GM18498 (cell line): ENCODE data around the gene CDH8.

Experiments
- ATAC-seq: cut with Tn5 transposase; IDR thresholded peaks from one replicate; pipeline ENCODE4 v1.9.1; 2021; ENCODE audit warnings: mild to moderate bottlenecking, moderate library complexity; ENCODE audit not compliant: unreplicated experiment

CDH8 gene

DNA sequence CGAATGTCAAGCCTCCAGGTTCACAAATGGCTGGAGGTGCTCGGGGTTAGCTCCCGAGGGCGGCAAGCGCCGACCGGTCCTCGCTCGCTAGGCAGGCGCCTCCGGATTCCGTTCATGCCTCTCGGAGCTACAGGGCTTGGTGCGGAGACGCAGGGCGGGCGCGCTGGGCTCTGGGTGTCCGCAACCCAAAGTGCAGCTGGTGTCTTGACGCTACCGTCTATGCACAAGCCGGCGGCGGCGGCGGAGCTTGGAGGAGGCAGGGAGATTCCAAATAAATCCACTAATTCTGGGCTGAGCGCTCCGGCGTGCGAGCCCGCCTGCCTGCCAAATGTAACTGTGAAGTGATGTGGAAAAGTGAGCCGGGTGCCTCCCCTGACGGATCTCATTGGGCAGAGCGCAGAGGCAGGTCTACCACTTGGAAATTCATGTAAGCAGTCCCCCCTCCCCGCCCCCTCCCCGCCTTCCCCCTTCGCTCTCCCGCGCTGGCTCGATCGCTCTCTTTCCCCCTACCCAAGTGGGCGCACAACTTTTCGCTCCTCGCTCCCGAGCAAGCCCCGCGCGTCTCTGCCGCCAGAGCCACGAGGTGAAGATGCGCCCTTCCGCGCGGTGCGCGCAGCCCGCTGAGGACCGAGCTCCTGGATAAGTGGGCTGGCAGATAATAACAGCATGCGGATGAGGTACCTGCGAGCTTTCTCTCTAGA, at the start of gene CDH8:
Gene CDH8 (minus strand): TSS at position 338 of the 701 bp plus-strand sequence. CDS start 15,035 bp downstream, outside the sequence.
- no peak for ATAC-seq

- no peak for ATAC-seq
These were observed 43.0 kb upstream of the CDH8 start for GRCh38 chr16:62079236-62079635.

DNA sequence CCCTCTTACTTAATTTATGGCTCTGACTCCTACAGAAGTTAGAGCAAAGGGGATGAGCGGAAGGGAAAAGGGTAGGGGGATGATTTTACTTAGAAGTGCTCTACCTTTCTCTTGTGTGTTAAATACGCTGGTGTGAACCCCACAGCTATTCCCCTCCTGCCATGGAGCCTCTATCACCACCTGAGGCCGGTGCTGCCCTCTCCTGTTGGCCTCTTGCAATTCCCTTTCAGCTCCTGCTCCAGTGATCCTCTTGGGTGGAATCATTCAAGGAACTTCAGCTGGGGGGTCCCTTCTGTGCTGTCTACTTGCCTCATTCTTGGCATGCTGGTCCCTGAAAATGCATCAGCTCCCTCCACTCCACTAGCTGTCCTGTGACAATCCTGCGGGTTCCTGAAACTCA, 41.8 kb upstream of the CDH8 start:
- no peak for ATAC-seq

GRCh38 chr16:62076886-62077285, 40.6 kb upstream of the CDH8 start:
- no peak for ATAC-seq

DNA sequence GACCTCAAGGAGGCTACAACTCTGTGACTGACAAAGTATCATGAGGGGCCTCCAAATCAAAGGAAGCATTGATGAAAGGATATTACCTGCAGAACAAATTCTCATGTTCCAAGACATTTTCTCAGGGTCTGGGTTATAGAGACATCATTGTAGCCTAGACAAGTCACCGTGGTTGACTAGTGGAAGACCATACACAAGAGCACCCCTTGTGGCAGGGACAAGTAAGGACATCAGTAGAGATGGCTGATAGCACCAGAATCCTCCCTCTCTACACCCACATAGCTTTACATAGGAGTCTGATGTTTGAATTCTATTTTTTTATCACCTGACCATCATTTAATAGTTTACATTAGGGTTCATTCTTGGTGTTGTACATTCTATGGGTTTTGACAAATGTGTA, 32.5 kb upstream of the CDH8 start:
- ATAC-seq = peak; percentile 45

- ATAC-seq = no peak
These were observed 31.7 kb upstream of the CDH8 start for GRCh38 chr16:62067981-62068380.

DNA sequence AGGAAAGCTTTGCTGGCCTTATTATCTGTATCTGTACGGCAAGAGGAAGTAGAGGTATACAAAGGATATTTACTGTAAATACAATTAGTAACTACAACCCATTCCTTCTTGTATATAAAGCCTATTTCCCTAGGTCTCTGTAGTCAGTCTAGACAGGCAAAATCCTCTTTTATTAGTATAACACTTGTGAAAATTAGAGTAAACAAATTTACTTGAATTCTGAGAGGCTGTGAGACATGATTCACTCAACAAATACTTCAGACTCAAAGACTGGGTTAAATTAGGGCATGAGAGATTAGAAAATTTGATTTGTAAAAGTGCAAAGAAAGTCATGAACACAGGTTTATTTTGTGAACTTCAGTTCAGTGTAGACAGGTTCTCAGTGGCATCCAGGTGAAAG, 30.9 kb upstream of the CDH8 start:
- no peak for ATAC-seq

GRCh38 chr16:62066747-62067146, 30.5 kb upstream of the CDH8 start:
- no peak for ATAC-seq

DNA sequence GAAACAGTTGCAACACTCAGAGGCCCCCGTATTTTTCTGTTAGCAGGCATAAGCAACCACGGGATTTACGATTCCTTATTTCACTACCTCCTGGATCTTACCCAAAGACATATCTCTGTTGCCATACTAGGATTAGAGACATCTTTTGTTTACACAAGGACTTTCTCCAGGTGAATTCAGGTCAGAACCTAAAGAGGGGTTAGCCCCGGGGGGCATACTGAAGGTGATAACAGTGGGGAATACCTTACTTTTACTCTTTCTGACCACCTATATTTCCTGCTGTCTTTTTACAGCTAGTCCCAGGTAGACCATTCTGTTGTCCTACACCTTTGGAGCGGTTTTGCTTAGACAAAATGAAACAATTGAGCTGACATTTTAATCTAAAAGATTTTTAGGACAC, 27.9 kb upstream of the CDH8 start:
- no peak for ATAC-seq

DNA sequence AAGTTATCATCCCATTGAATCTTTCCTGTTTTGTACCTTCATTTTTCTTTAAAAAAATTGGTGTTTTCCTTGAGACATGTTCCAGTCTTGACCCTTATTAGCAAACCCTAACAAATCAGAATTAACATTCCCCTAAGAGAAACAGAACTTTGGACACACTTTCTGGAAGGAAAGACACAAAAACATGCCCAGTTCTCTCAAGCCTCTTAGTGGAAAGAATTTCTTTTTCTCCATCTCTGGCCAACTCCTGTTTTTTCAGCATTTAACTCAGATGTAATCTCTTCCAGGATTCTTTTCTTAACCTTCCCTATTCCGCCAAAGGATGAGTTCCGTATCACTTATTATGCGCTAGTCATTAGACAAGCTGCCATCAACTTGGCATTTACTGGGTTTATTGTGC, 23.9 kb upstream of the CDH8 start:
- no peak for ATAC-seq

- ATAC-seq = no peak
These were observed 23.3 kb upstream of the CDH8 start for GRCh38 chr16:62059527-62059926.

- no peak for ATAC-seq
These were observed 22.2 kb upstream of the CDH8 start for GRCh38 chr16:62058412-62058811.

- no peak for ATAC-seq
These were observed 15.7 kb upstream of the CDH8 start for GRCh38 chr16:62051942-62052341.

GRCh38 chr16:62050793-62051192, 14.6 kb upstream of the CDH8 start:
- ATAC-seq = no peak

- ATAC-seq = no peak
These were observed 10.6 kb upstream of the CDH8 start for GRCh38 chr16:62046801-62047200.

GRCh38 chr16:62041401-62041800, 5.2 kb upstream of the CDH8 start:
- no peak for ATAC-seq

GRCh38 chr16:62038646-62039045, 2.4 kb upstream of the CDH8 start:
- no peak for ATAC-seq

- no peak for ATAC-seq
These were observed 2.0 kb upstream of the CDH8 start for GRCh38 chr16:62038225-62038624.

DNA sequence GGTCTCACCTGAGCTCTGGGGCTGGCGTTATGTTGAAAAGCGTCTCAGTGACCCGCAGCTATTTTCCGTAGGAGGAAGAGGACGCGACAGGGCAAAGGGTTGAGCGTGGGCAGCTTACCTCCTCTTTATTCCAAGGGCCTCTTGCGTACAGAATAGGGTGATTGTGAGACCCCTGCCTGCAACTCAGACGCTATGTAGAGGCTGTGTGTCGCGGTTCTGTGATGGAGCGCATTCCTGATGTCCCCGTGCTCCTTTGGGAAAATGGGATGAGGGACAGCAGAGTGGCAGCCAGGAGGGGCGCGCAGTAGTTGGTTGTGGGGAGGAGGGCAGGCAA, 531 bp upstream of the CDH8 start:
- ATAC-seq = no peak

GRCh38 chr16:62035115-62036092, 834 bp downstream of the CDH8 start:
- ATAC-seq = no peak

GRCh38 chr16:62034231-62035114, 1.8 kb downstream of the CDH8 start:
- no peak for ATAC-seq
